Dedifferentiated amniotic fluid mesenchymal stem cell (primary cell): Measurements from ENCODE around the gene MAPK10.
"Not testable (repeated sequence)": the region's sequence is repeated elsewhere in the genome, so short reads cannot be mapped to it uniquely, and the experiment has no call there.

Experiments used
- DNase-seq: peaks from one replicate; pipeline ENCODE4 v3.0.0-alpha.2; 2016; ENCODE audit errors: extremely low spot score

Gene MAPK10

GRCh38 chr4:86338989-86339388 lies 20.9 kb downstream of the MAPK10 start:
- peak; percentile 62 for DNase-seq

GRCh38 chr4:86338521-86338920 lies 21.3 kb downstream of the MAPK10 start:
- no peak for DNase-seq

- DNase-seq = no peak
These were observed 25.7 kb downstream of the MAPK10 start for GRCh38 chr4:86334020-86334750.

GRCh38 chr4:86333236-86333635 lies 26.6 kb downstream of the MAPK10 start:
- DNase-seq = no peak

- DNase-seq = no peak
These were observed 28.7 kb downstream of the MAPK10 start for GRCh38 chr4:86330961-86331742.

GRCh38 chr4:86330411-86330810 lies 29.4 kb downstream of the MAPK10 start:
- DNase-seq = not testable (repeated sequence)

GRCh38 chr4:86329431-86329830 lies 30.4 kb downstream of the MAPK10 start:
- no peak for DNase-seq

GRCh38 chr4:86326400-86326799 lies 33.5 kb downstream of the MAPK10 start:
- no peak for DNase-seq

- no peak for DNase-seq
These were observed 40.5 kb downstream of the MAPK10 start for GRCh38 chr4:86319390-86319789.

- no peak for DNase-seq
These were observed 44.3 kb downstream of the MAPK10 start for GRCh38 chr4:86315579-86315978.

GRCh38 chr4:86313656-86314055 lies 46.2 kb downstream of the MAPK10 start:
- DNase-seq = no peak

- DNase-seq = no peak
These were observed 52.4 kb downstream of the MAPK10 start for GRCh38 chr4:86307432-86307831.

- peak; percentile 79 for DNase-seq
These were observed 53.0 kb downstream of the MAPK10 start for GRCh38 chr4:86306816-86307215.

GRCh38 chr4:86302830-86303229 lies 57.0 kb downstream of the MAPK10 start:
- no peak for DNase-seq

- no peak for DNase-seq
These were observed 57.6 kb downstream of the MAPK10 start for GRCh38 chr4:86302251-86302650.

GRCh38 chr4:86300516-86300915 lies 59.3 kb downstream of the MAPK10 start:
- DNase-seq = no peak

GRCh38 chr4:86296865-86297264 lies 63.0 kb downstream of the MAPK10 start:
- no peak for DNase-seq

GRCh38 chr4:86294883-86295282 lies 65.0 kb downstream of the MAPK10 start:
- DNase-seq = no peak

GRCh38 chr4:86291180-86291579 lies 68.7 kb downstream of the MAPK10 start:
- no peak for DNase-seq

- no peak for DNase-seq
These were observed 73.1 kb downstream of the MAPK10 start for GRCh38 chr4:86286726-86287125.

GRCh38 chr4:86283371-86283770 lies 76.5 kb downstream of the MAPK10 start:
- DNase-seq = no peak

GRCh38 chr4:86280246-86280645 lies 79.6 kb downstream of the MAPK10 start:
- DNase-seq = no peak

GRCh38 chr4:86279293-86279960 lies 80.4 kb downstream of the MAPK10 start:
- no peak for DNase-seq
